HepG2 (cell line): ENCODE measurements around the gene COX4I2. TPM values are rescaled to one million over a fixed set of nuclear protein-coding genes. Genes with fewer than 3 reads are reported as not detected.

Experiments
- BORCS8-MEF2B ChIP-seq: sonication (generic); formaldehyde crosslinking; IDR thresholded peaks from 2 replicates; pipeline ENCODE4 v1.8.0; 2022; ENCODE audit warnings: mild to moderate bottlenecking, missing genetic modification reagents
- FOXP4 ChIP-seq: sonication (generic); formaldehyde crosslinking; IDR thresholded peaks from 2 replicates; pipeline ENCODE4 v1.4.0; 2020; ENCODE audit warnings: missing genetic modification reagents
- PATZ1 ChIP-seq: sonication (generic); formaldehyde crosslinking; IDR thresholded peaks from 2 replicates; pipeline ENCODE4 v1.4.0; 2020; ENCODE audit warnings: missing genetic modification reagents
- POLR2G ChIP-seq: fragments of 200-400 bp; formaldehyde crosslinking; IDR thresholded peaks from 2 replicates; pipeline ENCODE4 v1.6.1; 2018; ENCODE audit warnings: mild to moderate bottlenecking, low read depth, low read length, moderate library complexity
- PTBP1 ChIP-seq: fragments of 200-400 bp; formaldehyde crosslinking; IDR thresholded peaks from 2 replicates; pipeline ENCODE4 v1.6.1; 2018; ENCODE audit warnings: low read length, low read depth; ENCODE audit not compliant: poor library complexity, severe bottlenecking
- ZFP1 ChIP-seq: IDR thresholded peaks from 2 replicates; pipeline ENCODE4 v1.6.1; 2016
- ZFP82 ChIP-seq: sonication (generic); formaldehyde crosslinking; IDR thresholded peaks from 2 replicates; pipeline ENCODE4 v1.5.1; 2020; ENCODE audit warnings: mild to moderate bottlenecking, missing genetic modification reagents, borderline replicate concordance
- ZMAT3 ChIP-seq: sonication (generic); formaldehyde crosslinking; conservative IDR thresholded peaks from 2 replicates; pipeline ENCODE4 v1.7.0; 2021; ENCODE audit warnings: missing genetic modification reagents
- ZNF44 ChIP-seq: sonication (generic); formaldehyde crosslinking; IDR thresholded peaks from 2 replicates; pipeline ENCODE4 v1.5.1; 2020; ENCODE audit warnings: mild to moderate bottlenecking, missing genetic modification reagents
- ZNF605 ChIP-seq: sonication (generic); formaldehyde crosslinking; IDR thresholded peaks from 2 replicates; pipeline ENCODE4 v1.8.0; 2022; ENCODE audit warnings: mild to moderate bottlenecking, missing genetic modification reagents
- ZNF775 ChIP-seq: sonication (generic); formaldehyde crosslinking; IDR thresholded peaks from 2 replicates; pipeline ENCODE4 v1.4.0; 2020; ENCODE audit warnings: missing genetic modification reagents, mild to moderate bottlenecking, moderate library complexity, borderline replicate concordance
- ZSCAN21 ChIP-seq: sonication (generic); formaldehyde crosslinking; IDR thresholded peaks from 2 replicates; pipeline ENCODE4 v1.8.0; 2022; ENCODE audit warnings: mild to moderate bottlenecking, missing genetic modification reagents, moderate library complexity, borderline replicate concordance
- polyA plus RNA-seq, 8 experiments: library from polyadenylated mRNA; depleted of rRNA in 3 of 8; stranded (reverse) in 7 of 8; unstranded in 1 of 8; fragments of >200 nt; fragmentation: Illumina TruSeq in 4 of 8; extraction: Trizol in 4 of 8; gene quantifications; 2 replicates each; pipeline versions ENCODE4 v1.2.1 to v1.2.3, GENCODE V29; 2011 to 2016; ENCODE audit warnings: low read depth in 4 of 8, missing spikeins in 1 of 8, mixed read lengths in 1 of 8; ENCODE audit not compliant: insufficient read depth in 1 of 8
- total RNA-seq, 5 experiments: library from RNA; depleted of rRNA; stranded (reverse); fragments of >200 nt; fragmentation: Illumina TruSeq; extraction: Trizol; gene quantifications; 2 replicates each; pipeline ENCODE4 v1.2.3, GENCODE V29; 2016; ENCODE audit warnings: low read depth in 1 of 5
- TF ChIP-seq, protein P1 (sequence below): IDR thresholded peaks from 2 replicates; pipeline ENCODE4 v1.6.1; 2018; ENCODE audit warnings: missing genetic modification reagents
- TF ChIP-seq, protein P2 (sequence below): sonication (generic); formaldehyde crosslinking; IDR thresholded peaks from 2 replicates; pipeline ENCODE4 v1.4.0; 2020; ENCODE audit warnings: missing genetic modification reagents, borderline replicate concordance
- TF ChIP-seq, protein P3 (sequence below): sonication (generic); formaldehyde crosslinking; IDR thresholded peaks from 2 replicates; pipeline ENCODE4 v1.4.0; 2020; ENCODE audit warnings: missing genetic modification reagents, borderline replicate concordance

The COX4I2 gene
- total and polyA plus RNA-seq, 2 of the 13 experiments (the other 11 are each of a cell fraction or from before 2014, with no cell fraction given): 1.1 TPM; not detected in 1

DNA sequence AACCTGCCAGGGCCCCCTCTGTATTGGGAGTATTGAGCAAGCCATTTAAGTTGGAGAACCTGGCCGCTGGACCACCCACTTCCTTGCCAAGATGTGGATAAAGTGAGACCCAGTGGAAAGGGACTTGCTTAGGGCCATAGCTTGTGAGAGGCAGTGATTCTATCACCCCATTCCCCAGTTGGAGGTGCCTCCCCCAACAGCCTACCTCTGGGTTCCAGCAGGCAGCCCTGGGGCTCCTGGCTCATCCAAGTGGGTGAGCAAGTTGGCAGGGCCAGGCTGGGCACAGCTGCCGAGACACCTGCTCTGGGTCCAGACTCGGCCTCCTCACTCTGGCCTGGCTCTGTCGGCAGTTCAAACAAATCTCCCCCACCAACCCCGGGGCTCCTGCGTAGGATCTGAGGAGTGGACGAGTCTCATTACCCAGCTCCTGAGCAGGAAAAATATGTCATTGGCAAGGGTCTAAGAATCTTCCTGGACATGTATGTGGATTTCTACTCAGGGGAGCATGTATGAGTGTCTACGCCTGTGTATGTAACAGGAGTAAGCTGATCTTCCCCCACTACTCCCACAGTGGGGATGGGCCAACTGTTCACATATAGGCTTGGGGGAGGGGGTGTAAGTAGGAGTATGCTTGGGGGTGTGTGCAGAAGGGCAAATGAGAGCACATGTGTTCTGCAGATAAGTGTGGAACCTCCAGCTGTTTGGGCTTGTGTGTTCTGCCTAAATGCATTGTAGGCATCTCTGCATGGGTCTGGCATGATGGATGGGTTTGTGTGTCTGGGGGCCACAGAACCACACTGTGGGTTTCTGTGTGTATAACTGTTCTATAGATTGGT is 30.7 kb upstream of the COX4I2 start (continued):
- TF ChIP-seq, protein P1, sequence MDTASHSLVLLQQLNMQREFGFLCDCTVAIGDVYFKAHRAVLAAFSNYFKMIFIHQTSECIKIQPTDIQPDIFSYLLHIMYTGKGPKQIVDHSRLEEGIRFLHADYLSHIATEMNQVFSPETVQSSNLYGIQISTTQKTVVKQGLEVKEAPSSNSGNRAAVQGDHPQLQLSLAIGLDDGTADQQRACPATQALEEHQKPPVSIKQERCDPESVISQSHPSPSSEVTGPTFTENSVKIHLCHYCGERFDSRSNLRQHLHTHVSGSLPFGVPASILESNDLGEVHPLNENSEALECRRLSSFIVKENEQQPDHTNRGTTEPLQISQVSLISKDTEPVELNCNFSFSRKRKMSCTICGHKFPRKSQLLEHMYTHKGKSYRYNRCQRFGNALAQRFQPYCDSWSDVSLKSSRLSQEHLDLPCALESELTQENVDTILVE: peak; percentile 64
- TF ChIP-seq ZFP1 (peak; percentile 50; the same call in 1 of the 2 replicates), BORCS8-MEF2B (CRISPR knock-in tag) (peak; percentile 36; the same call in 1 of the 2 replicates), PATZ1 (CRISPR knock-in tag) (peak; percentile 90), PTBP1 (peak; percentile 99), ZNF44 (peak; percentile 51; the same call in 1 of the 2 replicates), ZSCAN21 (CRISPR knock-in tag) (0 out of 2 replicates have a peak, but pooled peaks have one; percentile 59), FOXP4 (CRISPR knock-in tag) (peak; percentile 81), ZNF605 (0 out of 2 replicates have a peak, but pooled peaks have one; percentile 25), ZMAT3 (CRISPR knock-in tag) (peak; percentile 73; the same call in 1 of the 2 replicates), ZNF775 (CRISPR knock-in tag) (no peak; the same call in 1 of the 2 replicates), ZFP82 (peak; percentile 85; the same call in 1 of the 2 replicates), POLR2G (peak; percentile 86)
- TF ChIP-seq, protein P2, sequence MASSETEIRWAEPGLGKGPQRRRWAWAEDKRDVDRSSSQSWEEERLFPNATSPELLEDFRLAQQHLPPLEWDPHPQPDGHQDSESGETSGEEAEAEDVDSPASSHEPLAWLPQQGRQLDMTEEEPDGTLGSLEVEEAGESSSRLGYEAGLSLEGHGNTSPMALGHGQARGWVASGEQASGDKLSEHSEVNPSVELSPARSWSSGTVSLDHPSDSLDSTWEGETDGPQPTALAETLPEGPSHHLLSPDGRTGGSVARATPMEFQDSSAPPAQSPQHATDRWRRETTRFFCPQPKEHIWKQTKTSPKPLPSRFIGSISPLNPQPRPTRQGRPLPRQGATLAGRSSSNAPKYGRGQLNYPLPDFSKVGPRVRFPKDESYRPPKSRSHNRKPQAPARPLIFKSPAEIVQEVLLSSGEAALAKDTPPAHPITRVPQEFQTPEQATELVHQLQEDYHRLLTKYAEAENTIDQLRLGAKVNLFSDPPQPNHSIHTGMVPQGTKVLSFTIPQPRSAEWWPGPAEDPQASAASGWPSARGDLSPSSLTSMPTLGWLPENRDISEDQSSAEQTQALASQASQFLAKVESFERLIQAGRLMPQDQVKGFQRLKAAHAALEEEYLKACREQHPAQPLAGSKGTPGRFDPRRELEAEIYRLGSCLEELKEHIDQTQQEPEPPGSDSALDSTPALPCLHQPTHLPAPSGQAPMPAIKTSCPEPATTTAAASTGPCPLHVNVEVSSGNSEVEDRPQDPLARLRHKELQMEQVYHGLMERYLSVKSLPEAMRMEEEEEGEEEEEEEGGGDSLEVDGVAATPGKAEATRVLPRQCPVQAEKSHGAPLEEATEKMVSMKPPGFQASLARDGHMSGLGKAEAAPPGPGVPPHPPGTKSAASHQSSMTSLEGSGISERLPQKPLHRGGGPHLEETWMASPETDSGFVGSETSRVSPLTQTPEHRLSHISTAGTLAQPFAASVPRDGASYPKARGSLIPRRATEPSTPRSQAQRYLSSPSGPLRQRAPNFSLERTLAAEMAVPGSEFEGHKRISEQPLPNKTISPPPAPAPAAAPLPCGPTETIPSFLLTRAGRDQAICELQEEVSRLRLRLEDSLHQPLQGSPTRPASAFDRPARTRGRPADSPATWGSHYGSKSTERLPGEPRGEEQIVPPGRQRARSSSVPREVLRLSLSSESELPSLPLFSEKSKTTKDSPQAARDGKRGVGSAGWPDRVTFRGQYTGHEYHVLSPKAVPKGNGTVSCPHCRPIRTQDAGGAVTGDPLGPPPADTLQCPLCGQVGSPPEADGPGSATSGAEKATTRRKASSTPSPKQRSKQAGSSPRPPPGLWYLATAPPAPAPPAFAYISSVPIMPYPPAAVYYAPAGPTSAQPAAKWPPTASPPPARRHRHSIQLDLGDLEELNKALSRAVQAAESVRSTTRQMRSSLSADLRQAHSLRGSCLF: peak; percentile 61; the same call in 1 of the 2 replicates
- TF ChIP-seq, protein P3, sequence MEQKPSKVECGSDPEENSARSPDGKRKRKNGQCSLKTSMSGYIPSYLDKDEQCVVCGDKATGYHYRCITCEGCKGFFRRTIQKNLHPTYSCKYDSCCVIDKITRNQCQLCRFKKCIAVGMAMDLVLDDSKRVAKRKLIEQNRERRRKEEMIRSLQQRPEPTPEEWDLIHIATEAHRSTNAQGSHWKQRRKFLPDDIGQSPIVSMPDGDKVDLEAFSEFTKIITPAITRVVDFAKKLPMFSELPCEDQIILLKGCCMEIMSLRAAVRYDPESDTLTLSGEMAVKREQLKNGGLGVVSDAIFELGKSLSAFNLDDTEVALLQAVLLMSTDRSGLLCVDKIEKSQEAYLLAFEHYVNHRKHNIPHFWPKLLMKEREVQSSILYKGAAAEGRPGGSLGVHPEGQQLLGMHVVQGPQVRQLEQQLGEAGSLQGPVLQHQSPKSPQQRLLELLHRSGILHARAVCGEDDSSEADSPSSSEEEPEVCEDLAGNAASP (CRISPR knock-in tag): peak; percentile 59
